Peyer's patch (tissue), 4 donors: ENCODE results near the gene SIGLEC6. TPM values are rescaled to one million over a fixed set of nuclear protein-coding genes. Genes with fewer than 3 reads are reported as not detected.

Experiments used
- DNase-seq, 3 donors: peaks; one replicate each; pipeline ENCODE4 v3.0.0-alpha.2; 2017 to 2019
- H3K27ac ChIP-seq, 4 donors: fragments of 200-600 bp; sonication (generic); one replicate each; pipeline ENCODE4 v1.5.1; 2016 to 2019
- H3K27me3 ChIP-seq, 2 donors: fragments of 200-600 bp; sonication (generic); one replicate each; pipeline ENCODE4 v1.5.1; 2019
- H3K36me3 ChIP-seq, 3 donors: fragments of 200-600 bp; sonication (generic); one replicate each; pipeline ENCODE4 v1.5.1; 2016 to 2019
- H3K4me1 ChIP-seq, 4 donors: fragments of 200-600 bp; sonication (generic); one replicate each; pipeline ENCODE4 v1.5.1; 2016 to 2019
- H3K4me3 ChIP-seq, 4 donors: fragments of 200-600 bp; sonication (generic); 1 replicate in 3 of 4; 2 replicates in 1 of 4; pipeline ENCODE4 v1.5.1; 2016 to 2019; ENCODE audit warnings: mild to moderate bottlenecking in 1 of 4
- H3K9me3 ChIP-seq, 4 donors: fragments of 200-600 bp; sonication (generic); one replicate each; pipeline ENCODE4 v1.5.1; 2016 to 2019; ENCODE audit warnings: mild to moderate bottlenecking in 1 of 4
- POLR2A ChIP-seq, 2 donors: fragments of 450-650 bp; IDR thresholded peaks; one replicate each; pipeline ENCODE4 v1.5.1; 2017; ENCODE audit warnings: antibody characterized with exemption in 2 of 2, mild to moderate bottlenecking in 2 of 2, moderate library complexity in 2 of 2
- total RNA-seq, 4 donors: library from RNA; depleted of rRNA; stranded (reverse); fragments of >200 nt; gene quantifications; one replicate each; pipeline ENCODE4 v1.1.0, GENCODE V29; 2016
- TF ChIP-seq, protein P1 (sequence below), 6 experiments: fragments of 450-650 bp in 4 of 6; fragments of 200-600 bp in 2 of 6; sonication (generic) in 1 of 6; IDR thresholded peaks; one replicate each; pipeline ENCODE4 v1.5.1; 2017 to 2019; ENCODE audit warnings: antibody characterized with exemption in 6 of 6, mild to moderate bottlenecking in 3 of 6, moderate library complexity in 1 of 6

The SIGLEC6 gene
- total RNA-seq, 4 donors from 2014 or later, result 2.7 to 19.8 (median 6.8) TPM; not detected in 1

- Histone ChIP-seq H3K4me1 (peaks cover 0 to 14% (median 0%) of the 10 kb centered on the region in 4 donors), H3K36me3 (no peaks in the 10 kb centered on the region), H3K9me3 (no peaks in the 10 kb centered on the region), H3K4me3 (peak overlapping the region in 2 of 4 donors; percentile 37 to 38), H3K27ac (peak overlapping the region in 2 of 4 donors; percentile 43 to 81), H3K27me3 (no peaks in the 10 kb centered on the region)
- DNase-seq, result peak in 1 of 3 donors; percentile 72
- TF ChIP-seq, protein P1, sequence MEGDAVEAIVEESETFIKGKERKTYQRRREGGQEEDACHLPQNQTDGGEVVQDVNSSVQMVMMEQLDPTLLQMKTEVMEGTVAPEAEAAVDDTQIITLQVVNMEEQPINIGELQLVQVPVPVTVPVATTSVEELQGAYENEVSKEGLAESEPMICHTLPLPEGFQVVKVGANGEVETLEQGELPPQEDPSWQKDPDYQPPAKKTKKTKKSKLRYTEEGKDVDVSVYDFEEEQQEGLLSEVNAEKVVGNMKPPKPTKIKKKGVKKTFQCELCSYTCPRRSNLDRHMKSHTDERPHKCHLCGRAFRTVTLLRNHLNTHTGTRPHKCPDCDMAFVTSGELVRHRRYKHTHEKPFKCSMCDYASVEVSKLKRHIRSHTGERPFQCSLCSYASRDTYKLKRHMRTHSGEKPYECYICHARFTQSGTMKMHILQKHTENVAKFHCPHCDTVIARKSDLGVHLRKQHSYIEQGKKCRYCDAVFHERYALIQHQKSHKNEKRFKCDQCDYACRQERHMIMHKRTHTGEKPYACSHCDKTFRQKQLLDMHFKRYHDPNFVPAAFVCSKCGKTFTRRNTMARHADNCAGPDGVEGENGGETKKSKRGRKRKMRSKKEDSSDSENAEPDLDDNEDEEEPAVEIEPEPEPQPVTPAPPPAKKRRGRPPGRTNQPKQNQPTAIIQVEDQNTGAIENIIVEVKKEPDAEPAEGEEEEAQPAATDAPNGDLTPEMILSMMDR (IDR thresholded peaks at IDR 0.05), result no peak
- TF ChIP-seq POLR2A (IDR thresholded peaks at IDR 0.05), result no peak
Measured at GRCh38 chr19:51551673-51552432, 20.4 kb upstream of the SIGLEC6 start.

GRCh38 chr19:51550848-51551672, 19.6 kb upstream of the SIGLEC6 start:
- no peaks in the 10 kb centered on the region for H3K36me3 ChIP-seq
- H3K4me3 ChIP-seq, result peak overlapping the region in 2 of 4 donors; percentile 37 to 38
- peak in 1 of 3 donors; percentile 48 for DNase-seq
- H3K4me1 ChIP-seq, result peaks cover 0 to 14% (median 0%) of the 10 kb centered on the region in 4 donors
- no peaks in the 10 kb centered on the region for H3K27me3 ChIP-seq
- no peak for TF ChIP-seq POLR2A (IDR thresholded peaks at IDR 0.05)
- TF ChIP-seq, protein P1 (IDR thresholded peaks at IDR 0.05), result no peak
- peak overlapping the region in 2 of 4 donors; percentile 55 to 81 for H3K27ac ChIP-seq
- H3K9me3 ChIP-seq, result no peaks in the 10 kb centered on the region

GRCh38 chr19:51549533-51550324, 18.3 kb upstream of the SIGLEC6 start:
- peak overlapping the region in 2 of 4 donors; percentile 55 to 81 for H3K27ac ChIP-seq
- H3K27me3 ChIP-seq, result no peaks in the 10 kb centered on the region
- peaks cover 0 to 14% (median 0%) of the 10 kb centered on the region in 4 donors for H3K4me1 ChIP-seq
- TF ChIP-seq, protein P1 (IDR thresholded peaks at IDR 0.05), result no peak
- no peak for TF ChIP-seq POLR2A (IDR thresholded peaks at IDR 0.05)
- H3K36me3 ChIP-seq, result no peaks in the 10 kb centered on the region
- H3K4me3 ChIP-seq, result peak overlapping the region in 2 of 4 donors; percentile 37 to 38
- H3K9me3 ChIP-seq, result no peaks in the 10 kb centered on the region
- peak in 2 of 3 donors; percentile 1 to 66 for DNase-seq

GRCh38 chr19:51548891-51549305, 17.4 kb upstream of the SIGLEC6 start:
- peak in 1 of 3 donors; percentile 9 for DNase-seq
- Histone ChIP-seq H3K27ac (peak overlapping the region in 2 of 4 donors; percentile 43 to 81), H3K4me1 (peaks cover 0 to 14% (median 0%) of the 10 kb centered on the region in 4 donors), H3K36me3 (no peaks in the 10 kb centered on the region), H3K27me3 (no peaks in the 10 kb centered on the region), H3K4me3 (no peak overlapping the region), H3K9me3 (no peaks in the 10 kb centered on the region)
- TF ChIP-seq POLR2A (IDR thresholded peaks at IDR 0.05), result no peak
- TF ChIP-seq, protein P1 (IDR thresholded peaks at IDR 0.05), result no peak

- H3K4me1 ChIP-seq, result peaks cover 0 to 14% (median 0%) of the 10 kb centered on the region in 4 donors
- DNase-seq, result peak in 1 of 3 donors; percentile 34
- H3K27ac ChIP-seq, result peak overlapping the region in 2 of 4 donors; percentile 27 to 81
- no peaks in the 10 kb centered on the region for H3K27me3 ChIP-seq
- H3K9me3 ChIP-seq, result no peaks in the 10 kb centered on the region
- H3K4me3 ChIP-seq, result no peak overlapping the region
- TF ChIP-seq POLR2A (IDR thresholded peaks at IDR 0.05), result no peak
- TF ChIP-seq, protein P1 (IDR thresholded peaks at IDR 0.05), result no peak
- no peaks in the 10 kb centered on the region for H3K36me3 ChIP-seq
Measured at GRCh38 chr19:51548213-51548651, 16.8 kb upstream of the SIGLEC6 start.
